Lower leg skin (tissue), 4 donors: ENCODE results near the gene ZHX3. TPM values are rescaled to one million over a fixed set of nuclear protein-coding genes. Genes with fewer than 3 reads are reported as not detected.

ENCODE experiments used
- DNase-seq, 2 donors: peaks; one replicate each; pipeline ENCODE4 v3.0.0-alpha.2; 2019; ENCODE audit warnings: low spot score in 2 of 2
- H3K4me3 ChIP-seq: fragments of 200-600 bp; sonication (generic); 2 replicates; pipeline ENCODE4 v1.5.1; 2017; ENCODE audit warnings: mild to moderate bottlenecking, low read depth; ENCODE audit not compliant: poor library complexity, severe bottlenecking
- POLR2A ChIP-seq, 2 donors: fragments of 450-650 bp; IDR thresholded peaks; one replicate each; pipeline ENCODE4 v1.6.1; 2016 to 2017; ENCODE audit warnings: antibody characterized with exemption in 2 of 2, mild to moderate bottlenecking in 1 of 2, moderate library complexity in 1 of 2
- WGBS, 2 donors: methylation state at CpG; one replicate each; pipeline ENCODE4 v1.1.5; 2018; 5-methylcytosine and 5-hydroxymethylcytosine counted together
- intact Hi-C: fragments of 100-400 bp; cut with DNase I; formaldehyde crosslinking; loops from one replicate; pipeline ENCODE4 v1.15.0; 2023; ENCODE audit warnings: low total_unique reads
- total RNA-seq, 4 donors: library from RNA; depleted of rRNA; stranded (reverse); fragments of >200 nt; gene quantifications; one replicate each; pipeline ENCODE4 v1.1.0, GENCODE V29; 2016
- TF ChIP-seq, protein P1 (sequence below), 3 donors: fragments of 450-650 bp; IDR thresholded peaks; one replicate each; pipeline ENCODE4 v1.5.1; 2016; ENCODE audit warnings: antibody characterized with exemption in 3 of 3, mild to moderate bottlenecking in 3 of 3, moderate library complexity in 2 of 3

Gene ZHX3
- total RNA-seq, 4 donors from 2014 or later, result 19.3 to 33.1 (median 25.5) TPM

DNA sequence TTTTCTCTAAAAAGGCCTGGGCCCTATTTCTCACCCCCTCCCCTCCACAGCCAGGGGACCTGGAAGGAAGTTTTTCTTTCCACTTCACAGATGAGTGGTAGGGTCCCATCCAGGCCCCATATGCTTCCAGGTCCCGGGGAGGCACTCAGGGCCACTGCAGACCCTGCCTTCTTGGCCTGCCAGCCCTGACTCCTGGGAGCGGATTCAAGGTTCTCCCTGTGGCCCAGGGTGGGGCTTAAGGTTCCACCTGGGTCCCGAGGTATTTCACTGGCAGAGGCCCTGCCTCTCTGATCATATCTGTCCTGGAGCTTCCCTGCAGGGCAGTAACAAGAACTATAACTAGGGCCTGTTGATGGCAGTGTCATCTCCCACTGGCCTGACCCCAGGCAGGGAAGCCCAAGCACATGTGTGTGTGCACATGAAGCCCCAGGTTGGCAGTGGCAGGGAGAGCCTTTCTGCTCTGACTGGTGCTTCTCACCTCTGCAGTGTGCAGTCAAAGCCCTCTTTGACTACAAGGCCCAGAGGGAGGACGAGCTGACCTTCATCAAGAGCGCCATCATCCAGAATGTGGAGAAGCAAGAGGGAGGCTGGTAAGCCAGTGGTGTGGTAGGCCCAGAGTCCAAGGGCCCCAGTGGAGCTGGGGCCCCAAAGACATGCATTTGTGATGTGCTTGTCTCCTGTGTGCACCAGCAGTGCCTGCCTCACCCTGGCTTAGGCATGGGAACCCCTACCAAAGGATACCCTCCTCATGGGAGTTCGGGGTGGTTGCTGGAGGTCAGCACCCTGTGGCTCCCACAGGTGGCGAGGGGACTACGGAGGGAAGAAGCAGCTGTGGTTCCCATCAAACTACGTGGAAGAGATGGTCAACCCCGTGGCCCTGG is 149.0 kb downstream of the ZHX3 start:
- intact Hi-C loops, result loop anchor here (5.0 kb wide), 1 partner anchor 751 kb away; no protein-coding TSS in a partner anchor
- WGBS, 2 donors, result 92% methylated on average over 9 to 10 of the region's 10 CpGs
- H3K4me3 ChIP-seq, result no peak overlapping the region
- TF ChIP-seq, protein P1, sequence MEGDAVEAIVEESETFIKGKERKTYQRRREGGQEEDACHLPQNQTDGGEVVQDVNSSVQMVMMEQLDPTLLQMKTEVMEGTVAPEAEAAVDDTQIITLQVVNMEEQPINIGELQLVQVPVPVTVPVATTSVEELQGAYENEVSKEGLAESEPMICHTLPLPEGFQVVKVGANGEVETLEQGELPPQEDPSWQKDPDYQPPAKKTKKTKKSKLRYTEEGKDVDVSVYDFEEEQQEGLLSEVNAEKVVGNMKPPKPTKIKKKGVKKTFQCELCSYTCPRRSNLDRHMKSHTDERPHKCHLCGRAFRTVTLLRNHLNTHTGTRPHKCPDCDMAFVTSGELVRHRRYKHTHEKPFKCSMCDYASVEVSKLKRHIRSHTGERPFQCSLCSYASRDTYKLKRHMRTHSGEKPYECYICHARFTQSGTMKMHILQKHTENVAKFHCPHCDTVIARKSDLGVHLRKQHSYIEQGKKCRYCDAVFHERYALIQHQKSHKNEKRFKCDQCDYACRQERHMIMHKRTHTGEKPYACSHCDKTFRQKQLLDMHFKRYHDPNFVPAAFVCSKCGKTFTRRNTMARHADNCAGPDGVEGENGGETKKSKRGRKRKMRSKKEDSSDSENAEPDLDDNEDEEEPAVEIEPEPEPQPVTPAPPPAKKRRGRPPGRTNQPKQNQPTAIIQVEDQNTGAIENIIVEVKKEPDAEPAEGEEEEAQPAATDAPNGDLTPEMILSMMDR (IDR thresholded peaks at IDR 0.05), result no peak
- no peak for TF ChIP-seq POLR2A (IDR thresholded peaks at IDR 0.05)
- peak in 1 of 2 donors; percentile 76 for DNase-seq

DNA sequence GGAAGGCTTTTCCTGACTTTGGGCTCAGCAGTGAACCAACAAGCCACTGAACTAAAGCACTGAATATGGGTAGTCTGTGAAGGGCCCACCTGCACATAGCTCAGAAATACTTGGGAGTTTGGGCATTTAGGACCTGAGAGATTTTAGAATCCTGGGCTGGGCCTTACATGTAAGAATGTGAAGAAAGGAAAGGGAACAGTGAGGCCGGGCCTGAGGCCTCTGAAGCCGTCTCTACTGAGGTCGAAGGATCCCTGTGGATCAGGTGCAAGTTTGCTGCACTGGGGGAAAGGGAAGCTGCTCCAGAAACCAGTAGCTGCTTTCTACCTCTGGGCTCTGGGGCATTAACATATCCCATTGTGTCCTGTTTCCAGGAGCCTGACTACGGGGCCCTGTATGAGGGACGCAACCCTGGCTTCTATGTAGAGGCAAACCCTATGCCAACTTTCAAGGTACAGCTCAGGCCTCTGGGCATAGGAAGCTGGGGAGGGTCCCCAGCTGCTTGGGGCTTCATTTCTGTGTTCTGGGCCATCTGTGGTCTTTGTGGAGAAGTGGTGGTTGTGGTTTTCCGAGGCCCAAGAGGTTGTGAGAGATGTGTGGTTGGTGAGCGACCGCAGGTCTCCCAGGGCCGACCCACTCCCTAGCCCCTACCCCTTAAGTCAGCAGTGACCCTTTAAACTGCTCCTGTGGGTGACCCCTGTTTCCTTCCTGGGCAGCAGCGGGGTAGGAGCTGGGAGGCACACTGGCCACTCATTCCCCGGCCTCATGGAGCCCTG is 149.9 kb downstream of the ZHX3 start:
- 84% methylated on average over 9 to 11 of the region's 11 CpGs for WGBS, 2 donors
- DNase-seq, result peak in 1 of 2 donors; percentile 74
- H3K4me3 ChIP-seq, result no peak overlapping the region
- intact Hi-C loops, result loop anchor here (5.0 kb wide), 1 partner anchor 750 kb away; no protein-coding TSS in a partner anchor
- TF ChIP-seq POLR2A (IDR thresholded peaks at IDR 0.05), result no peak
- TF ChIP-seq, protein P1 (IDR thresholded peaks at IDR 0.05), result no peak

DNA sequence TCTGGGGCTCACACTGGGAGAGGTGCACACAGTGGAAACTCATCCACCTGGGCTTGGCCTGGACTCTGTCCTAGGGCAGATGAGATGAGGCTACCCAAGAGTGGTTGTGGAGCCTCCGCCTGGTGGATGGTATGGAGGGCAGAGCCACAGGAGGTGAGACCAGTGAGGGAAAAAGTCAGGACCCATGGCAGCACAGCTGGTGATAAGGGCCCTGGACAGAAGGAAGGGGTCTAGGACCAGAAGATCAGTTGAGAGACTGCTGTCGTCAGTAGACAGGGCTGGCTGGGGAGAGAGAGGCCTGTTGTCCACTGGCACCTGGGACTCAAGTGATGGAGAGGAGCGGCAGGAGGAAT is 150.4 kb downstream of the ZHX3 start:
- intact Hi-C loops, result loop anchor here (5.0 kb wide), 1 partner anchor 750 kb away; no protein-coding TSS in a partner anchor
- DNase-seq, result peak in 1 of 2 donors; percentile 68
- no peak for TF ChIP-seq POLR2A (IDR thresholded peaks at IDR 0.05)
- TF ChIP-seq, protein P1 (IDR thresholded peaks at IDR 0.05), result no peak

DNA sequence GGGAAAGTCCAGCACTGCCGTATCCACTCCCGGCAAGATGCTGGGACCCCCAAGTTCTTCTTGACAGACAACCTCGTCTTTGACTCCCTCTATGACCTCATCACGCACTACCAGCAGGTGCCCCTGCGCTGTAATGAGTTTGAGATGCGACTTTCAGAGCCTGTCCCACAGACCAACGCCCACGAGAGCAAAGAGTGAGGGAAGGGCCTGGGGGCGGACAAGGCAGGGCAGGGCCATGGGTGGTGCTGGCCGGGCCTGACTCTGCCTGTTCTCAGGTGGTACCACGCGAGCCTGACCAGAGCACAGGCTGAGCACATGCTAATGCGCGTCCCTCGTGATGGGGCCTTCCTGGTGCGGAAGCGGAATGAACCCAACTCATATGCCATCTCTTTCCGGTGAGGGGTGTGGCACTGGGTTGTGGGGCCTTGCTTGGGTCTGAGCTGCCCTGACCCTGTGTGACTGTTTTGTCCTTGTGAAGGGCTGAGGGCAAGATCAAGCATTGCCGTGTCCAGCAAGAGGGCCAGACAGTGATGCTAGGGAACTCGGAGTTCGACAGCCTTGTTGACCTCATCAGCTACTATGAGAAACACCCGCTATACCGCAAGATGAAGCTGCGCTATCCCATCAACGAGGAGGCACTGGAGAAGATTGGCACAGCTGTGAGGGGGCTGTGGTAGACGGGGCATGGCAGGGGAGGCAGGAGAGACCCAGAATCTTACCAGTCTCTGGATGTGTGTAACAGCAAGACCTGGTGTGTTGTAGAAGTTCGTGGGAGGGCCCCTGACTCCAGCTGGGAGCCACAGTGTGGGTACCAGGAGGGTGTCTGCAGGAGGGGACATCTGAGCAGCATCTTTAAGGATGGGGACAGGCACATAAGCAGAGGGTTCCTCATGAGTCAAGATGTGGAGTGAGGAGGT is 151.1 kb downstream of the ZHX3 start:
- intact Hi-C loops, result loop anchor here (5.0 kb wide), 1 partner anchor 749 kb away; no protein-coding TSS in a partner anchor
- no peak overlapping the region for H3K4me3 ChIP-seq
- peak in 1 of 2 donors; percentile 82 for DNase-seq
- 80 to 84% methylated on average over 27 of the region's 27 CpGs for whole genome bisulfite sequencing, 2 donors
- no peak for TF ChIP-seq POLR2A (IDR thresholded peaks at IDR 0.05)
- TF ChIP-seq, protein P1 (IDR thresholded peaks at IDR 0.05), result no peak

More for the DNA sequence above, 150.4 kb downstream of the ZHX3 start:
- no peak overlapping the region for H3K4me3 ChIP-seq
- WGBS, 2 donors, result 87 to 94% methylated on average over 3 of the region's 3 CpGs
